ENCODE results near the gene NTN1. TPM values are rescaled to one million over a fixed set of nuclear protein-coding genes. Genes with fewer than 3 reads are reported as not detected.

Gene NTN1
- total RNA-seq, 2 experiments from 2014 or later, result not detected

GRCh38 chr17:9233761-9234160 is 212.5 kb downstream of the NTN1 start:
- Histone ChIP-seq H3K9me2 (ENCODE audit: insufficient read depth, low read length) (no peaks in the 10 kb centered on the region), H3K36me3 (ENCODE audit: insufficient read depth, low read length) (no peaks in the 10 kb centered on the region), H2AFZ (ENCODE audit: low read length) (no peak overlapping the region), H3K27ac (ENCODE audit: low read depth, low read length, poor library complexity, severe bottlenecking) (no peak overlapping the region), H3K79me2 (ENCODE audit: insufficient read depth, low read depth, low read length) (no peaks in the 10 kb centered on the region), H3K4me3 (ENCODE audit: low read depth, low read length, poor library complexity, severe bottlenecking) (no peak overlapping the region), H4K20me1 (ENCODE audit: insufficient read depth, low read length) (no peaks in the 10 kb centered on the region), H3K4me1 (ENCODE audit: insufficient read depth, low read length, poor library complexity, severe bottlenecking) (no peaks in the 10 kb centered on the region), H3K9me3 (ENCODE audit: low read length) (no peaks in the 10 kb centered on the region), H3K4me2 (ENCODE audit: low read length) (no peak overlapping the region)
- BruUV-seq (replicated peaks), result no TSS peak
- intact Hi-C loops (cut with micrococcal nuclease; ENCODE audit: unreplicated experiment), result no loop called here
- no peak for TF ChIP-seq EZH2phosphoT487 (IDR thresholded peaks at IDR 0.05; ENCODE audit: borderline replicate concordance, low read depth, low read length)
- no peak for TF ChIP-seq CTCF (conservative IDR thresholded peaks at IDR 0.05; ENCODE audit: low read length)
- ChIA-PET POLR2A (no interaction called here), CTCF (ENCODE audit: unreplicated experiment) (no interaction called here)
- DNase-seq (ENCODE audit: low spot score), result no peak

- no peak for DNase-seq (ENCODE audit: low spot score)
- Histone ChIP-seq H3K79me2 (ENCODE audit: insufficient read depth, low read depth, low read length) (no peaks in the 10 kb centered on the region), H3K27ac (ENCODE audit: low read depth, low read length, poor library complexity, severe bottlenecking) (no peak overlapping the region), H4K20me1 (ENCODE audit: insufficient read depth, low read length) (no peaks in the 10 kb centered on the region), H3K9me2 (ENCODE audit: insufficient read depth, low read length) (no peaks in the 10 kb centered on the region), H3K36me3 (ENCODE audit: insufficient read depth, low read length) (no peaks in the 10 kb centered on the region), H3K4me2 (ENCODE audit: low read length) (no peak overlapping the region), H3K4me3 (ENCODE audit: low read depth, low read length, poor library complexity, severe bottlenecking) (no peak overlapping the region), H3K4me1 (ENCODE audit: insufficient read depth, low read length, poor library complexity, severe bottlenecking) (no peaks in the 10 kb centered on the region), H2AFZ (ENCODE audit: low read length) (no peak overlapping the region), H3K9me3 (ENCODE audit: low read length) (no peaks in the 10 kb centered on the region)
- intact Hi-C loops (cut with micrococcal nuclease; ENCODE audit: unreplicated experiment), result no loop called here
- TF ChIP-seq CTCF (conservative IDR thresholded peaks at IDR 0.05; ENCODE audit: low read length), result no peak
- POLR2A ChIA-PET, result no interaction called here
- no TSS peak for BruUV-seq (replicated peaks)
- CTCF ChIA-PET (ENCODE audit: unreplicated experiment), result no interaction called here
Measured at GRCh38 chr17:9234389-9234945, 213.2 kb downstream of the NTN1 start.

- Histone ChIP-seq H3K9me2 (ENCODE audit: insufficient read depth, low read length) (no peaks in the 10 kb centered on the region), H3K4me2 (ENCODE audit: low read length) (no peak overlapping the region), H3K27ac (ENCODE audit: low read depth, low read length, poor library complexity, severe bottlenecking) (no peak overlapping the region), H3K9me3 (ENCODE audit: low read length) (no peaks in the 10 kb centered on the region), H3K79me2 (ENCODE audit: insufficient read depth, low read depth, low read length) (no peaks in the 10 kb centered on the region), H3K36me3 (ENCODE audit: insufficient read depth, low read length) (no peaks in the 10 kb centered on the region), H2AFZ (ENCODE audit: low read length) (no peak overlapping the region), H3K4me1 (ENCODE audit: insufficient read depth, low read length, poor library complexity, severe bottlenecking) (no peaks in the 10 kb centered on the region), H4K20me1 (ENCODE audit: insufficient read depth, low read length) (no peaks in the 10 kb centered on the region), H3K4me3 (ENCODE audit: low read depth, low read length, poor library complexity, severe bottlenecking) (no peak overlapping the region)
- no peak for TF ChIP-seq EZH2phosphoT487 (IDR thresholded peaks at IDR 0.05; ENCODE audit: borderline replicate concordance, low read depth, low read length)
- TF ChIP-seq CTCF (conservative IDR thresholded peaks at IDR 0.05; ENCODE audit: low read length), result no peak
- CTCF ChIA-PET (ENCODE audit: unreplicated experiment), result no interaction called here
- intact Hi-C loops (cut with micrococcal nuclease; ENCODE audit: unreplicated experiment), result no loop called here
- BruUV-seq (replicated peaks), result no TSS peak
- no peak for DNase-seq (ENCODE audit: low spot score)
- POLR2A ChIA-PET, result no interaction called here
Measured at GRCh38 chr17:9235346-9235745, 214.0 kb downstream of the NTN1 start.

Data from OCI-LY7 (cell line).